Activated CD8-positive, alpha-beta memory T cell treated with anti-CD3 and anti-CD28 coated beads, Interleukin-2, amount 50 U/mL, for 48 hours (primary cell): ENCODE measurements around the gene GREM2.

ENCODE experiments used
- DNase-seq: peaks from one replicate; pipeline ENCODE4 v3.0.0-alpha.2; 2020

GREM2 gene

DNA sequence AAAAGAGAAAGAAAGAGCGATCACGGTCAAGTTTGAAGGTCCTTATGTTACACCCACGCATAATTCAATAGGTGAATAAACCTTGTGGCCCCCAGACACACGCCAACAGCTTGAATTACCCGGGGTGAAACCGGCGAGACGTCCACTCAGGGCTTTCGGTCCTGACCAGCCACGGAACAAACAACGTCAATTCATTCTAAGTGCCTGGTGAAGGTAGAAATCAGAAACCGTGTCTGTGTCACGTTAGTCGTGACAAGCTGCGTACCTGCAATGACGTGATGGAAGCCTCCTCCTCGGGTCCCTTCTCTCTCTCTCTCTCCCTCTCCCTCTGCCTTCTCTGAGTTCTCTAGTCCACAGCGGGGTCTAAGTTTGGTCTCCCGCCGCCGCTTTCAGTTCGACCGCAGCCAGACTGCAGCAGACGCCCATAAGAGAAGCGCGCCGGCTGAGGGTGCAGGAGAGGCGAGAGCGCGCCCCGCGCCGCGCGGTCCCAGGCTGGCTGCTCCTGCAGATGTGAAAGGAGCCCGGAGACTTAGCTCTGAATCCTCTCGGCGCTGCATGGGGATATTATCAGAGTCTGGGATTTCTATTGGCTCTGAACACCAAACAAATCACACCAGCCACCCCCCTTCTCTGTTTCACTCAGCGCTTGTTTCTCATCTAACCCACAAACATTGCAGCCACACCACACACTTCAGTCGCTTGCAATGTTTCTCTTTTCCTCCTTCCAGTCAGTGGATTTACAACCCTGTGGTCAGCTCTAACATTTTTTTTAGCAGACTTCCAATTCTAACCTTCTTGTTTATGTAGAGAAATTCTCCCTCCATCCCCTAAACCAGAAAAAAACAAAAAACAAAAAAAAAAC, at the start of gene GREM2:
Gene GREM2 (minus strand): TSS at position 537 of the 862 bp plus-strand sequence. CDS start 118,680 bp downstream, outside the sequence.
- DNase-seq, result peak; percentile 62

DNA sequence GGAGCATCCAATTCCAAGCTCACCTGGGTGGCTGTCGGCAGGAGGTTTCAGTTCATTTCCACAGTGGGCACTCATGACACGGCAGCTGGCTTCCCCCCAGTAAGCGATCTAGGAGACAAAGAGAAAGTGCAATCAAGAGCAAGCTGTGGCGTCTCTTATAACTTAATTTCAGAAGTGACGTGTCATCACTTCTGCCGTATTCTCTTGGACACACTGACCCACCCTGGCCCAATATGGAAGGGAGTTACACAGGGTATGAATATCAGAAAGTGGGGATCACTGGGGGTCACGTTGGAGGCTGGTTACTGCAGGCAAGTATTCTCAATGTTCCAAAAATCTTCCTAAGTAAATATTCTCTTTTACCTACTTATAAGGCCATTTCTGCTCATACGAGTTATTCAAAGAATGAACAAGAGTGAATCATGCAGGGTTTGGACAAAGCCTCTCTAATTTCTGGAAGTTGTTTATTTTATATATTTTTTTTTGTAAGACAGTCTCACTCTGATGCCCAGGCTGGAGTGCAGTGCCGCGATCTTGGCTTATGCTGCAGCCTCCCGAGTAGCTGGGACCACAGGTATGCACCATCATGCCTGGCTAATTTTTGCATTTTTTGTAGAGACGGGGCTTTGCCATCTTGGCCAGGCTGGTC, 46.5 kb upstream of the GREM2 start:
- no peak for DNase-seq

DNA sequence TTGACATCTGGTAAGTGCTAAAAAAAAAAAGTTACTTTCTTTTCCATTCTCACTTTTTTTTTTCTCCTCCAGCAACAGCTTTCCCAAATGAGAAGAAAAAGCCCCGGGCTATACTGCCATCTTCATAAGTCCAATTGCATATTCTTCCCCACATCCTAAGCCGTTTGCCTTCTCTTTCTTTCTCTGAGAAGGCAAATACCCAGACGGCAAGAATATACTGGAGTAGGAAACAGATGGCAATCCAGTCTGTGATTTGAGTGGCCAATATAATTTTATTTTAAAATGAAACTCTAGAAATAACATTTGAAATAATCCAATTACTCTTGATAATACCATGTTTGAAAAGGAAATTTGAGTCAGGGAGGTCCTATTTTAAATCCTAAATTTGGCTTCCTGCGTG, 44.6 kb upstream of the GREM2 start:
- no peak for DNase-seq

DNA sequence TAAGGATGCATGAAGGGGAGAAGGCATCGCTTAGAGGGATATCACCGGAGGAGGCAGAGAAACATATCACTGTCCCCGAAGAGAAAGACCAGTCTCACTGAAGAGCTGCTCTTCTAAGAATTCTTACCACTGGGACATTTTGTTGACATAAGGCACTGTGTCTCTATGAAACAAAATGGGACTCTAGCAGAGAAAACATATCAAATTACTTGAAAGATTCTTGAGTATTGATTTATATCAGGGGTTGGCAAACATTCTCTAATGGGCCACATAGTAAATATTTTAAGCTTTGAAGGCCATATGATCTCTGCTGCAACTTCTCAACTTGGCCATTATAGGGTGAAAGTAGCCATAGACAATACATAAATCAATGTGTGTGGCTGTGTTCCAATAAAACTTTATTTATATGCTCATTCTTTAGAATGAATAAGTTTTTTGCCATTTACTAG, 41.0 kb upstream of the GREM2 start:
- no peak for DNase-seq

DNA sequence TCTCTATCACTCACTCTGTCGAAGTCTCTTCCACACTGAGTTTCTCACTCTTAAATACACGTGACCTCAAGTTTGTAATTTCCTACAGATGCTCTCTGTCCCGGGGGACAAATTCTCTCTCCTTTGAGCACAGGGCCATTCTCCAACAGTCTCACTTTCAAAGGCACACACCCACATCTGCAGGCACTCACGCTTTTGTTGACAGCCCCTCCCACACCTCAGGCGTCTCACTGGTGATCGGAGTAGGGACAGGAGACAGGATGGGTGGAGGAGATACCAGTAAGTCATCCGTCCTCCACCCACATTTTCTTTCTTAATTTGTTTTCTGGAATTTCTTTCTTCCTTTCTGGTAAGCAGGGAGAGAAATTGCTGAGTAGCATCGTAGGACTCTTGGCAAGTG, 40.6 kb upstream of the GREM2 start:
- no peak for DNase-seq

DNA sequence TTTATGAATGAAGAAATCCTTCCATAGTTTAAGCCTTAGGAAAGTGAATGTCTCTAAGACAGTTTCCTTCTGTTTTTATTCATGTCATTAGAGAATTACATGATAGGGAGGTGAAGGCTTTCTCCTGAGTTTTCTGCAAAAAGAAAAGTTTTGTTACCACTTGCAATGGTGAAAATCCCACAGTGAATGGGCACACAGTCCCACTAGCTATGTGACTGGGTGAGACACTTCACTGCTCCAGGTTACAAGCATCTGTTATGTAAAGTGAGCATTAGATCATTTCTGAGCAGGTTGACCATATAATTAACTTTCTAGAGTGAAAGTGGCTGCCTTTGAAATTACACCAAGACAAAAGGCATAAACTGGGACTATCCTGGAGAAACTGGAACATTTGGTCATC, 38.9 kb upstream of the GREM2 start:
- no peak for DNase-seq

DNA sequence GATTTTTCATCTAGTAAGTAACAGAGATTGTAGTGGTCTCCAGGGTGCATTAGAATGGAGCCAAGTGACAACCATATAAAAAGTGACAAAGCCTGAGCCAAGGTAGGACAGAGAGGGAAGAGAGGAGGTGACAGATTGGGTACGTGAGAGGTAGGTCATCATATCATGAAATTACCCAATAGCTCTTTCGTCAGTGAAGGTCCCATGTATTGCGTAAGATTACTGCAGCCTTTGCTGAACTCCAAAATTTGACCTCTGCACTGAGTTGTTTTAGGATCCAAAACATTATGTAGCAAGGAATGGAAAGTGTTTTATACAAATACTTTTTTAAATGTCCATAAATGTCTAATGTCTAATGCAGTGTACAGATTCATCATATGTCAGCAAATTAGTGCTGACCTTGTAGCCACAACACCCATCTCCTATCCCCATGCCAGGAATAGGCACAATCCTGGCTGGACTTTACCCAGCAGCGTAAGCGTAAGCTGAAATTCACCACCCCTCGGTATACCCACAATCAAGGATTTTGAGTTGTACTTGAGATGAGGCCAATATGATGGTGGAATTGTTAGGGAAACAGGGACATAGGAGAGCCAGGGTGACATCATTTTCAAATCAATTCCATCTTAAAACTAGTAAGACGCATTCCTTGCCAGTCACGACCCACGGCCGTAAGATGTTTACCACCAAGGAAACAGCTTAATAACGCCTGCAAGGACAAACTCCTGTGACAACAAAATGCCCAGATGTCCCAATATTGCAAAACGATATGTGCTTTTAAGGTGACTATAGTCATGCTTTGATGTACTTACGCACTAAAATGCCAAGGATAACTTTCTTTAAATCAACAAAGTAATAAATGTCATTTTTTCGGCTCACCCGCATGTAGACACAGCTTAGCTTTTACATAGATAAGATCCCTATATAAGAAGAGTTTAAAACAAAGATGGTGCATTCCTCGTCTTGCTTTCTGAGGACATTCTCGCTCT, 38.1 kb upstream of the GREM2 start:
- no peak for DNase-seq

DNA sequence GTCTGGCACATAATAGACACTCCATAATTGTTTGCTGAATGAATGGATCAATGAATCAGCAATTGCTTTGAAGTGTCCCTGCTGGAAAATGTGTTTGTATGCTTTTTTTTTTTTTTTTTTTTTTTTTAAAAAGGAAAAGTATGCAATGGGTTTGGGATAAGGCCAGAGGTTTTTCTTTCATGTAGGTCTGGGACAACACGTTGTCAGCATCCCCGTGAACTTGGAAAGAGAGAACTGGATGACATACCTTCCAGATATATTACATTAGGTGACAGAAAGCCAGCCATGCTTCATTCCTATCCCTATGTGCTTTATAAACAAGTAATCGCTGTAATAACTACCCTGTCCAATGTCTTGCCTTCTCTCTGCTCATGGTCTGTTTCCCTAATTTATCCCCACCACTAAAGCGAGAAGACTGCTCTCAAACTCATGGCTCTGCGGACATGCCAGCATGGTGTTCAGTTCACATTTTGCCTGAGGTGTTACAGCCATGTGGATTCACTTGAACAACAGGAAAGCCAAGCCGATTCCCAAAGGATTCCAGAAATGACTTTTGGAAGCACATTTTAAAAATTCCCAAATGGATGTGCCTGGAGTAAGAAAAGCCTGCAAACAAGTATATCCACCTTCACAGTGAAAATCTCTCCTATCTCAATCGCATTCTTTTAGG, 34.8 kb upstream of the GREM2 start:
- DNase-seq, result no peak

DNA sequence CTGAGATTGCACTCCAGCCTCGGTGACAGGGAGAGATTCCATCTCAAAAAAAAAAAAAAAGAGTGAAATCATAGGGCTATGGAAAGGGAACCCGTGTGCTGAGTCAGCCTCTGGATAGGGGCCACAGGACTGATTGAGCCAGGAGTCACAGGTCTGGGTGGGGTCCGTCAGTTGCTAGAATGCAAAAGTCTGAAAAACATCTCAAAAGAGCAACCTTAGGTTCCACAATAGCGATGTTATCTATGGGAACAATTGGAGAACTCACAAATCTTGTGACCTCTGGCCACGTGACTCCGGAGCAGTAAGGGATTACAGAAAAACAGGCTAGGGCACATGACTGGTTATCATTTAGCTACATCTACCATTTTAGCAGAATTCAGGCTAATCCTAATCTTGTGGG, 32.8 kb upstream of the GREM2 start:
- DNase-seq, result no peak

DNA sequence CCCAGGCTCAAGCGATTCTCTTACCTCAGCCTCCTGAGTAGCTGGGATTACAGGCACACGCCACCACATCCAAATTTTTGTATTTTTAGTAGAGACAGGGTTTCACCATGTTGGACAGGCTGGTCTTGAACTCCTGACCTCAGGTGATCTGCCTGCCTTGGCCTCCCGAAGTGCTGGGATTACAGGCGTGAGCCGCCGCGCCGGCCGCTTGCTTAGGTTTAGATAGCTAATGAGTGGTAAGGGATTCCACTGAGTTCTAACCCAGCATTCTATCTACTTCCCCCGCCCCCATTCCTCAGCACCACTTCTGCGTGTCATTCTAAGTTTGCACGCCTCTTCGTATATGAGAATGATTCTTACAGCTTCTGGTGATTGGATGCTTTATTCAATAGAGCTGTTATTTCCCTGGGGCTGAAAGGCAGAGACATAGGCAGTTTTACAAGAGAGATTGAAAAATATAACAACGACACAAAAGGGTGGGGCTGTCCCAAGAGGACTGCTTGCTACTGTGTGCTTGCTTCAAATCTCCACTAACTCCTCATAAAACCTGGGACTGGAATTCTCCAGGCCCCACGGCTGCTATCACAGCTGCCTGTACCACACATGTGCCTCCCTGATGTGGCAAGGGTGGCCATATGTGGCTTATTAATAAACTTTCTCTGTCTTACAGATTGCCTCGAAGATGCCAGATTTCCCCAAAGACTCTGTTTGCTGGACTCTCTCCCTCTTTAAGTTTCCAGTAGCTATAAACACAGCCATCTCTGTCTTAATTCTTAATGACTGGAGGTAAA, 23.7 kb upstream of the GREM2 start:
- no peak for DNase-seq

DNA sequence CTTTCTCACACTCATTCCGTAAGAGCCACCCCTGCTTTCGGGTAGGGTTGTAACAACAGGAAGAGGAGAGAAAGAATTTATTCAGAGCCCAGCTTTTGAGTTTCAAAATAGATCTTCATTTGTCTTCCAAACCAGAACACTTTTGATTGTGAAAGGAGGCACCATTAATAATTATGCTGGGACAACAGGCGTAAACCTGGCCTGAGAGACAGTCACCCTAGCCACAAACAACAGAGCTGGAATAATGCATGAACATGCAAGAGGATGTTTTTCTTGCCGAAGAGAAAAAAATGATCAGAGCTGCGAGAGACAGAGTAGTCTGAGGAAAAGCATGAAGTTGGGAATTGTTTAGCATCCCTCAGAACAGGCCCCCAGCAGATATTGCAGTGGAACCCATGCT, 18.5 kb upstream of the GREM2 start:
- DNase-seq, result no peak

DNA sequence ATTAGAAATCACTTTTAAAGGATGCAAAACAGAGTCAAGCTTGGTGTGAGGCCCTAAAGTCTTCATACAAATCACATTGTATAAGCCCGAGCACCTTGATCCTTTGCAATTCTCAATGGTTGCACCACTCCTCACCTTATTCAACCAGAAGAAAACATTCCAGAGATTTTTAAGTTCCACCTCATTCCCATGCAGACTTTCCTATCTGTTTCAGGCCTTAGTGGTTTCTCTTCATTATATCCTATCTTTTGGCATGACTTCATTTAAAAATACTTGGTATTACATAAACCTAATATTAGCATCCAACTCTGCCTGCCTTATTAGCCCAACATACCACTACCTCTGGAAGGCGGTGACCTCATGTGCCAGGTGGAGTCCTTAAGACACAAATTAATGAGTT, 9.3 kb upstream of the GREM2 start:
- no peak for DNase-seq

DNA sequence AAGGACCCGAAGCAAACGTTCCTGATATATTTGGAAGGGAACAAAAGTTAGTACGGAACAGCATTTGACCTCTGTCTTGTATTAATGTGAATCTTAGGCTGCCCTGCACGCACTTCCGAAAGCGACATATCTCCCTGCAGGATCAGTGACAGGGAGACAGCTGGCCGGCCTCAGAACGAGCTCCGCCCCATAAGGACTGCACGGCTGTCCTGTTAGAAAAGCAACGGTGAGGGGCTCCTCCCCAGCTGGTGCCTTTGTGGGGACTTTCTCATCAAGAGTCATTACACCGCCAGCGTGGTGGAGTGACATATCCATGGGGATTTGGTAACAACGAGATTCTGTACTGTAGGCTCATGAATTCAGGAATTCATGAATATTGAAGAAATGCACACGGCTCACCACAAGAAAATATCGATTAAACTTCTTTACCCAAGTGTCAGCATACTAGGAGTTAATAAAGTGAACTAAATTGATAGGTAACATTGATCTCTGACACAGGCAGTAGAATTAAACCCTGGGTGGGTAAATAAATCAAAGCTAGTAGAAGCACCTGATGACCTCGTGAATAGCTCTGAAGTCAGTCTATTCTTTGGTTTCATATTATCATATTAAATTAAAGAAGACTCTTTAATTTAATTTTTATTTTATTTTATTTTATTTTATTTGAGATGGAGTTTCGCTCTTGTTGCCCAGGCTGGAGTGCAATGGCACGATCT, 8.1 kb upstream of the GREM2 start:
- DNase-seq, result no peak

DNA sequence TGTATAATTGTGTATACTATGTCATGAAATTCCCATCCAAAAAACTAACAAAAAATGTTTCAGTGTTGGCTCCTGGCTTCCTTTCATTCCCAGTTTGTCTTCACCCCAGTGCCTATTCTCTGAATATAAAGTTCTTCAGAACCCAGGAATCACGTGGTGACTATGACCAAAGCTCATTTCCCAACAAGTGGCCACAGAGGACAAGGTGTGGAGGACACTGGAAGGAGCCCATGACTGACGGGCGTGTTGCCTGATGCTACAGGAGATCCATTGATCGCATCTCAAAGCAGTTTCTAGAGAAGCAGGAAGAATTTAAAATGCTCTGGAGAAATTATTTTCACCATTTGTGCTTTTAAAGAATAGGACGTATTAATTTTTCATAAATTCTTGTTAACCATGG, 7.4 kb upstream of the GREM2 start:
- DNase-seq, result no peak

DNA sequence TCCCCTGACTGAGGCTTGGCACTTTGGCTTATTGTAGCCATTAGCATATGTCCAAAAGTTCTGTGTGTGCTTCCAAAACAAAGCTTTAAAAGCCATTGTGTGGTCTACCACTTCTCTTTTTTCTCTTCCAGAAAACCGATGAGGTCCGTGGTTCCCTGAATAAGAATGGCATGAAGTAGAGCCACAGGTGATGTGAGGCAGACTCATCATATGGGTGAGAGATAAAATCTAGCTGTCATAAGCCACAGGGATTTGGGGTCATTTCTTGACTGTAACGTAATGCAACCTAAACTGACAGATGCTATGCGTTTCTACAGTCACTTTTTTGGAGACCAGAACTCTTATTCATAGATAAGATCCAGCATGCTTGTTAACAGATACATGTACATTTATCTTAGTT, 7.0 kb upstream of the GREM2 start:
- DNase-seq, result no peak

DNA sequence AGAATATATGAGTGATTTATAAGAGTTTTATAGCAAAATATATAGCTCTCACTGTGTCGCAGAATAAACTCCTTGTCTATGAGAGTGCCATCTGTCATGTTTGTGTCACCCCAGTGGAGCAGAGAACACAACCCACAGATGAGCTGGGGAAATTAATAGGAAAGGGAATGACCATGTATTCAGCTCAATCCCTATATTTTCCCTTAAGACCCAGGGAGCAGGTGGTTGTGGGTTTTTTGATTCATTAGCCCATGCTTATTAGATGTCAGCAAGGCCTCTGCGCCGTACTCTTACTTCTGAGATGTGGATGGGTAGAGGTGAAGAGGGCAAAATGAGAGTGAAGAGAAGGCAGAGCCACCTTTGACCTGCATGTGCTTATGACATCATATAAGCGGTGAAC, 4.1 kb upstream of the GREM2 start:
- no peak for DNase-seq

DNA sequence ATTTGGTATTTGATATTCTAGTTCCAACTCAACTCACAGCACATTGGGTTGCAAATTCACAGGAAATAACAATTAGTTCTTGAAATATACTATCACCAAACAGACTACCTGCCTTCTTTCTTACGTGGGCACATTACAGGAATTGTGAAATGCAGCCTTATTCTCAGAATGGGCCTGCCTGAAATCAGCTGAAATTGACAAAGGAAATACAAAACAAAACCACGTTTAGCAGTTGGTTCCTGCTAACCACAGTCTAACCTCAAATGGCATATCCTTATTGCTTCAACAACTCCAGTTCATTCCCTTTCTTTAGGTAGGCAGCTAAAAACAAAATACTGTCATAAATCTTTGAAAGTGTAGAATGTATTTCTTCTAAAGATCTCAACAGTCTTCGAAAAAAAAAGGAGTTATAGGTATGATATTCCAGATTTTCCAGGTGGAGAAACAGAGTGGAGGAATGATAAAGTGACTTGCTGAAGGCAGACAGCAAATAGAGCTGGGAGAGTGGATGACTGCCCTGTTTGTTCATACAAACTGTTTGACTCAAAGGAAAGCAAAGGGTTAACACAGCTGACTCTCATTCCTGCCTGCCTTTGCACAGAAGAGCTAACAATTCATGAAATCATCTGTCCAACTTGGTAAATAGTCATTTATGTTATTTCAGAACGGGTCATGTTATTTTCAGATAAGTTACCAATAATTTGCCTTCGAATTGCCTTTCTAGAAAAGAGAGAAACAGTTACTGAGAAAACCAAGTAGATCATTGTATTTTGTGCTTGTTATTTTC, 1.6 kb upstream of the GREM2 start:
- DNase-seq, result no peak

DNA sequence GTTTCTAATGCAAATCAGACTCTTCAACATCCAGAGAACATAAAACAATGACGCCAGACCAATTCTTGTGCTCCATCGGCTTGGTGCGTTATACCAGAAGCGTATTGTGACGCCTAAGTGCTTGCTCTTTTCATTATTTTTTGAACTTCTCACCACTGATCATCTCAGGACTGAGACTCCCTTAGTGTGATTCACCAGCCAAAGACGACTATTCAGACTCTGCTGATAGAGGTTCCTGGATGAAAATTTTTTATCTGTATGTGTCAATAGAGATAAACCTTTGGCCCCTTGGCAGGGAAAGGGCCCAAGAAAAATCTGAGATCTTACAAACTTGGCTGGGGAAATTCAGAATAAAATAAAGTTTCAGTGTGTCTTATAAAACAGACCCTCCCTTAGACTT, 856 bp upstream of the GREM2 start:
- DNase-seq, result no peak

DNA sequence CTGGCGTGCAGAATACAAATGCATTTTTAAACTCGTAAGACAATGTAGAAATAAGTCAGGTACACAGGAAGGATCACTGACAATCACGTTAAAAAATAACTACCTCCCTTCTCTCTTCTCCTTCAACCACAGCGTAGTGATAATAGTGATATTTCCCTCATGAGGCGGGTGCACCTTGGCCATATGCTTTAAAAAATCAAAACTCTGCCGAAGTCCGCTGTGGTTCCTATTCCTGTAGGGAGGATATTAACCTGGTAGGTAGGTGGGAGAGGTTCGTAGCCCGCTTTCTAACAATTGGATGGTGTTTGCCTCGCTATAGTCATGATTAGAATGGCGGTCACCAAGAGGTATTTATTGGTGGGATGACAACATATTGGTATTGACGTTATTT, 732 bp downstream of the GREM2 start:
- DNase-seq, result no peak

DNA sequence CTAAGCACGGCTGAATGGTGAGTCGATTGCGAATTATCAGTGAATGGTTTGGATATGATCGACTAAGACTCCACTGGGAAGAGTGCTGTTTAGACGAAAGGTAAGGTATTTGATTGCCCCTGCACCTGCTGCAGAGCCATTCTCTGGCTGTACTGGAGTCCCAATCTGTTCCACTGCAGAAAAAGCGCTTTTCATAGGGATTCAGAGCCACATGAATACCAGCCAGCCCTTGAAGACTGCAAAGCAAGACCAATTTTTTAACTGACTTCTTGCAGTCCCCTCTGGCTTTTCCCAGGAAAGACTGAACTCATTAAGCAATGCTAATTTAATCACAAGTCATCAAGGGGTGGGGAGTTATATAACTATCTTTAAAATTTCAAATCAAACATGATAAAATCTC, 1.3 kb downstream of the GREM2 start:
- DNase-seq, result no peak
